Subcutaneous abdominal adipose tissue (tissue), 5 donors: ENCODE measurements around the gene RETREG3.
"Not testable (repeated sequence)": the region's sequence is repeated elsewhere in the genome, so short reads cannot be mapped to it uniquely, and the experiment has no call there.

Experiments
- H3K27ac ChIP-seq: one replicate; pipeline ENCODE4 v1.7.0; 2013; ENCODE audit warnings: low read depth, mild to moderate bottlenecking, inconsistent platforms, low read length, moderate library complexity
- H3K27me3 ChIP-seq, 5 donors: one replicate each; pipeline ENCODE4 v1.7.0; 2013; ENCODE audit warnings: low read length in 5 of 5, inconsistent platforms in 1 of 5; ENCODE audit not compliant: control insufficient read depth in 5 of 5, insufficient read depth in 4 of 5
- H3K36me3 ChIP-seq, 5 donors: one replicate each; pipeline ENCODE4 v1.7.0; 2013; ENCODE audit warnings: low read length in 5 of 5; ENCODE audit not compliant: control insufficient read depth in 5 of 5, insufficient read depth in 5 of 5
- H3K4me1 ChIP-seq, 5 donors: one replicate each; pipeline ENCODE4 v1.7.0; 2013; ENCODE audit warnings: low read length in 5 of 5, mild to moderate bottlenecking in 3 of 5, moderate library complexity in 1 of 5; ENCODE audit not compliant: control insufficient read depth in 5 of 5, insufficient read depth in 5 of 5
- H3K4me3 ChIP-seq, 5 donors: one replicate each; pipeline ENCODE4 v1.7.0; 2013; ENCODE audit warnings: low read length in 5 of 5, low read depth in 1 of 5
- H3K9ac ChIP-seq, 5 donors: one replicate each; pipeline ENCODE4 v1.7.0; 2013; ENCODE audit warnings: low read length in 5 of 5, mild to moderate bottlenecking in 4 of 5, moderate library complexity in 3 of 5
- H3K9me3 ChIP-seq, 5 donors: one replicate each; pipeline ENCODE4 v1.7.0; 2013; ENCODE audit warnings: low read length in 5 of 5; ENCODE audit not compliant: control insufficient read depth in 5 of 5
- donor health status: healthy.
- donor health status: healthy.
- donor health status: healthy.
- donor health status: healthy.
- donor health status: healthy.

Gene RETREG3

DNA sequence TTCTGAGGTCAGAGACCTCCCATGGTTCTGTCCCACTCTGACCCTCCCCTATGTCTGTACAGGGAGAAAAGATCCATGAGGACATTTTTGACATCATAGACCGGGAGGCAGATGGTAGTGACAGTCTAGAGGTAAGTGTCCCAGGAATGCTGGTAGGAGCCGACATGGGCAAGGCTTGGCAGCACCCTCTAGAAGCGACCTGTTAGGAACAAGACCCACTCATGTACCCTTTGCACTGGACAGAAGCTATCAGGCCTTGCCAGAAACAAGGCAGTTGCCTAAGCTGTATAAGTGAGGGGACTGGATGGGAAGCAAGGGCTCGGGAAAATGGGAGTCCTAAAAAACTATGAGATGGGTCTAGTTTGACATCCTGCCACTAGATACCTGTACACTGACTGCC lies 2.8 kb upstream of the RETREG3 start:
- Histone ChIP-seq H3K36me3 (peaks cover 0 to 46% (median 36%) of the 10 kb centered on the region in 5 donors), H3K4me3 (no peak overlapping the region), H3K27ac (no peak overlapping the region), H3K9me3 (no peaks in the 10 kb centered on the region), H3K27me3 (no peaks in the 10 kb centered on the region), H3K4me1 (peaks cover 0 to 29% (median 26%) of the 10 kb centered on the region in 5 donors), H3K9ac (no peak overlapping the region)

DNA sequence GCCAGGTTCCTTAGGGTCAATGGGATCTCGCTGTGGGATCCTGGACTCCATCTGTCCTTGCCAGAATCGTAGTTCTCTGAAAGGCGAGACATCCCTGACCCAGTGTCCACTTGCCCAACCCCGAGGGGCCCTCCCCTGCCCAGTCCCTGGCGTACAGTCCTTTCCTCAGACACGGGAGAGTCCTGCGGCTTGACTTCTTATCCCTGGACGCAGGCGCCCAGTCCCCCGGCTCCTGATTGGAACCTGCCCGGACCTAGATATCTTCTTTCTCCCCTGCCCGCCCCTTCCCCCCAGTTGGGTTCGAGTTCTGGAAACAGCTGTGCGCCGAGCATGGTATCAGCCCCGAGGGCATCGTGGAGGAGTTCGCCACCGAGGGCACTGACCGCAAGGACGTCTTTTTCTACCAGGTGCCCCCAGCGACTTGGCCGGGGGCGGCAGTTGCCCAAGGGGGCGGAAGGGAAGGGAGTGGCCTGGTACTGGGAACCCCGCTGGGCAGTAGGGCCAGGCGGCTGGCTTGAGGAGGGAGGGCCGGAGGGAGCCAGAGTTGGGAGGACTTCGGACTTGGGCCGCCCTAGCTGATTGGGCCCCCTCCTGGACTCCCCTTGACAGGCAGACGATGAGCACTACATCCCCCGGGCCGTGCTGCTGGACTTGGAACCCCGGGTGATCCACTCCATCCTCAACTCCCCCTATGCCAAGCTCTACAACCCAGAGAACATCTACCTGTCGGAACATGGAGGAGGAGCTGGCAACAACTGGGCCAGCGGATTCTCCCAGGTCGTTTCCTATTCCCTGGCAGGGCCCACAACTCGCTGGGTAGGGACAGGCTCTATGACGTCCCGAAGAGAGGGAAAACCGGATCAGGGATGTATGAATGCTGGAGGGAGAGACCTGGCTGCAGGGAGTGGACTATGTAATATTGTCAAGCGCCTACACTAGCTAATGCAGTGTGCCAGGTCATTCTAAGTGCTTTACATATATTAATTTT lies 934 bp upstream of the RETREG3 start:
- peaks cover 0 to 44% (median 35%) of the 10 kb centered on the region in 5 donors for H3K4me1 ChIP-seq
- H3K4me3 ChIP-seq: peak overlapping the region; percentile 85 to 99 (median 94)
- peak overlapping the region; percentile 80 for H3K27ac ChIP-seq
- H3K36me3 ChIP-seq: peaks cover 0 to 35% (median 31%) of the 10 kb centered on the region in 5 donors
- not testable (repeated sequence) for H3K9me3 ChIP-seq, H3K27me3 ChIP-seq
- H3K9ac ChIP-seq: peak overlapping the region; percentile 52 to 91 (median 76)

DNA sequence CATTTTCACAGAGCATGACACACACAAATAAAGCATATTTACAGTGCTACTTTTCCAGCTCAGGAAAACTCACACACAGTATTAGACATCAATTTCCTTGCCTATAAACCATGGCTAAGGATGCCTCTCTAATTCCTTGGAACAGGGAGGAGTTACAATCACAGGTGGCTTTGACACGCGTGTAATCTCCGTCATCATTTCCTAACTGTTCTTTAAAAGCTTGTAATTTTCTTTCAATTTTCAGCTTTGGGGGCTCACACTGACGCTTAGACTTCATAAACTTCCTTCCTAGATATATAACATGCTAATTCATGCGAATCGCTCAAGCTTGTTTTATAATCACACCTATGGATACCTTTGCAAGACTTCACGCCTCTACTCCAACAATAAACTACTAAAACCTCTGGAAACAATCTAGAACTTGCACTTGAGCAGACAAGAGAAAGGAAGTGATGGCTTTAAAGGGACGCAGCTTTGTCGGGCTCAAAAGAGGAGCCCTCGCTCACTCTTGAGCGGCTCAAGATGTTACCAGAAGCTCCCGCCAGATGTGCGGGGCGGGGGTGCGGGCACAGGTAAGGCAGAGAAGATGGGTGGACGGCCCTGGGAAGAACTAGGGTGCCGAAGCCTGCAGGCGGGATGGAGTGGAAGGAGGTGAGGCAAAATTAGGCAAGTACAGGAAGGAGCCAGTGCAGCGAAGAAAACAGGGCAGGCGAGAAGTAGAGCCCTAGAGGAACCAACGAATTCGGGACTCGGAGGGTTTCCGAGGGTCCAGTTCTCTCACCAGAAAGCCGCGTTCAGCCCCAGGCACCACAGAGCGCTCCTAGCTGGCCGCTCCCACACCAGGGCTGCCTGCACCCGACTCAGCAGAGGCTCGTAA lies 631 bp downstream of the RETREG3 start:
- peaks cover 0 to 44% (median 35%) of the 10 kb centered on the region in 5 donors for H3K4me1 ChIP-seq

DNA sequence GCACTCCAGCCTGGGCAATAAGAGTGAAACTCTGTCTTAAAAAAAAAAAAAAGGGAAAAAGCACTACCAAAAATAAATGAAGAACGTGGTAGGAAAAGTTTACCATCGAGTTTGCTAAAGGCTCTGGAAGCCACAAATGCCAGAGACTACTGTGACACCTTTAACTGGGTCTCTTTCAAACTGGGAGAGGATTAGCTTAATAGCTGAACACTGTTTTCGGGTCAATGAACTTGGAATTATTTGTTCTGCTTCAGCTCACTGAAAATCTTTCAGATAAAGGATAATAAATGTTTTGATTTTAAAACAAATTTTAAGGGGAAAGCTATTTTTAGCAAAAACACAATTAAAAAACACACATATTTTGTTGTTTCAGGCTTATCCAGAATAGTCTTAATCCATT lies 1.4 kb downstream of the RETREG3 start:
- Histone ChIP-seq H3K9ac (peak overlapping the region; percentile 87 to 98 (median 92)), H3K36me3 (peaks cover 0 to 15% (median 12%) of the 10 kb centered on the region in 5 donors), H3K4me1 (peaks cover 0 to 44% (median 35%) of the 10 kb centered on the region in 5 donors), H3K4me3 (peak overlapping the region; percentile 86 to 99 (median 97)), H3K27me3 (no peaks in the 10 kb centered on the region), H3K9me3 (no peaks in the 10 kb centered on the region), H3K27ac (no peak overlapping the region)

More for the DNA sequence above, 631 bp downstream of the RETREG3 start:
- Histone ChIP-seq H3K4me3 (peak overlapping the region; percentile 86 to 99 (median 97)), H3K27me3 (no peaks in the 10 kb centered on the region), H3K27ac (peak overlapping the region; percentile 86), H3K9me3 (no peaks in the 10 kb centered on the region), H3K9ac (peak overlapping the region; percentile 87 to 98 (median 92)), H3K36me3 (peaks cover 0 to 20% (median 17%) of the 10 kb centered on the region in 5 donors)

DNA sequence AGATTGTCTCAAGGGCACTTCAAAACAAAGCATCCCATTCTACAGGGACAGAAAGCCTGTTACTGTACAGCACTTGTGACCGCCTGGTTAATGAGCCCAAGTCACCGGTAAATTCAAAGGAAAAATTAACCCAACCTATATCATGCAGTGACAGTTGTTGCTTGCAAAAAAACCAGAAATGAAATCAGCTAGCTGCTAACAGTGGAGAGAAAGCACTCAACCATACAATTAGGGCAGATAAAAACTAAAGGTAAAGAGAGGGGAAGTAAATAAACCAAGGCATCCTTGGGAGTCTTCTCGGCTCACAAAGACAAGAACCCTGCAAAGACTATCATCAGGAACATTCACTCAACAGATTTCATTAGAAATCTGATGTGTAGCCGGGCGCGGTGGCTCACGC lies 5.9 kb downstream of the RETREG3 start:
- H3K9ac ChIP-seq: no peak overlapping the region
- no peaks in the 10 kb centered on the region for H3K9me3 ChIP-seq
- H3K36me3 ChIP-seq: peaks cover 0 to 6% (median 2%) of the 10 kb centered on the region in 5 donors
- H3K27ac ChIP-seq: no peak overlapping the region
- peaks cover 0 to 39% (median 31%) of the 10 kb centered on the region in 5 donors for H3K4me1 ChIP-seq
- no peak overlapping the region for H3K4me3 ChIP-seq
- H3K27me3 ChIP-seq: no peaks in the 10 kb centered on the region

DNA sequence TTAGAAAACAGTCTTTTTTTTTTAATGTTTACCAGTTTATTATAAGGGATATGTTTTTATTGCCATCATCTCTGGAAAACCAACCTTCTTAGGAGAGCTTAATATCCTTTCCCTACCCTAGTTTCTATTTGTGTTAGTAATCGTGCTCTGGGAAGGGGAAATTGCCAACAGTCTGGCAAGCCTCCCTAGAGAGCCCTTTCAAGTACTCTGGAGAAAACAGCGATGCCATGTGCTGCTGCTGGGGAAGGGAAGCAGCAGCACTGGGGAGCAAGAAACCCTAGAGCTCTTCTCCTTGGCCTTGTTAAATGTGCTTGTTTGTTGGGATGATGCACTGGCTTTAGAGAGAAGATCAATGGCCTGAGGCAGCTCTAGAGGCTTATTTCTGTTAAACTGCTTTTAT lies 10.3 kb downstream of the RETREG3 start:
- Histone ChIP-seq H3K27me3 (no peaks in the 10 kb centered on the region), H3K4me3 (no peak overlapping the region), H3K27ac (no peak overlapping the region), H3K9ac (peak overlapping the region in 2 of 5 donors; percentile 9 to 46), H3K36me3 (peaks cover 0 to 11% (median 3%) of the 10 kb centered on the region in 5 donors), H3K4me1 (peaks cover 0 to 13% (median 10%) of the 10 kb centered on the region in 5 donors), H3K9me3 (no peaks in the 10 kb centered on the region)

DNA sequence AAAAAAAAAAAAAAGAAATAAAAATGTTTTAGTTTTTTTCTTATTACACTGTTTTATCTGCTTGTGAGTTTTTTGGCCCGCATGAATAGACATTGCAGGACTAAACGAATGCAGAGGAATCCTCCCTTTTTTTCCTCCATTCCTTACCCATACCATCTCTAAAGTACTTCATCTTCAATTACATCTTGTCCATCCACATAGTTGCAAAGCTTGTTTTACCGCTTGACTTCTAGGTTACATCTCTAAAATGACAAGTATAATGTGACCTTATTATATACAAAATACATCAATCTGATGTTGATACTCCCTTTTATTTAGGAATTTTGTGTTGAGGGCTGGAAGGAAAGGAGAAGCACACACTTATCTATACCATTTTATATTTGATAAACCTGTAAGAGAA lies 12.8 kb downstream of the RETREG3 start:
- Histone ChIP-seq H3K36me3 (peaks cover 3 to 16% (median 5%) of the 10 kb centered on the region in 5 donors), H3K9me3 (no peaks in the 10 kb centered on the region), H3K4me3 (no peak overlapping the region), H3K27me3 (no peaks in the 10 kb centered on the region), H3K4me1 (peaks cover 0 to 13% (median 10%) of the 10 kb centered on the region in 5 donors), H3K27ac (no peak overlapping the region), H3K9ac (no peak overlapping the region)

DNA sequence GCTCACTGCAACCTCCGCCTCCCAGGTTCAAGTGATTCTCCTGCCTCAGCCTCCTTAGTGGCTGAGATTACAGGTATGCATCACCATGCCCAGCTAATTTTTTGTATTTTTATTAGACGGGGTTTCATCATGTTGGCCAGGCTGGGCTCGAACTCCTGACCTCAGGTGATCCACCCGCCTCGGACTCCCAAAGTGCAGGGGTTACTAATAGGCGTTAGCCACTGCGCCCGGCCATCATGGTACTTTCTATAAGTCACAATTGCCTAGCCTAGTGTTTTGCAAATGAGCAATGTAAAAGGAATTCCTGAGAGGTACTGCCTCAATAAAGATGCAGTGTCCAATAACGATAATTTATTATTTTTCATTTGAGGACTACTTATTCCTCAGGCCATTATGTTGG lies 17.8 kb downstream of the RETREG3 start:
- Histone ChIP-seq H3K4me3 (no peak overlapping the region), H3K9me3 (no peaks in the 10 kb centered on the region), H3K9ac (no peak overlapping the region), H3K27me3 (no peaks in the 10 kb centered on the region), H3K36me3 (peaks cover 16 to 59% (median 41%) of the 10 kb centered on the region in 5 donors), H3K4me1 (peaks cover 0 to 10% (median 5%) of the 10 kb centered on the region in 5 donors), H3K27ac (no peak overlapping the region)

DNA sequence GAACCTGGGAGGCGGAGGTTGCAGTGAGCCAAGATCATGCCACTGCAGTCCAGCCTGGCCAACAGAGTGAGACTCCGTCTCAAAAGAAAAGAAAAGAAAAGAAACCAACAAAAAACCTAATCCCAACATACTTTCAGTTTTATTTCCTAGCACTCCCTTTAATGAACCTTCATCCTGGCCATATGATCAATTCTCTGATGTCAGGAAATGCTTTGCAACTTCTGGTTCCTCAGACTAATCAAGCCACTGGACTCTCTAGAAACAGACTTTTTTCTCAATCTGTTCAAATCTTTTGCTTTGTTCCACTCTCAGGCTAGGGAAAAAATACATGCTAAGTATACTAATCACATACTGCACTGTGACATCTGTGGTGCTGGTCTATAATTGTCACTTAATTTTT lies 18.3 kb downstream of the RETREG3 start:
- no peak overlapping the region for H3K27ac ChIP-seq
- no peak overlapping the region for H3K4me3 ChIP-seq
- peaks cover 16 to 63% (median 44%) of the 10 kb centered on the region in 5 donors for H3K36me3 ChIP-seq
- H3K4me1 ChIP-seq: peaks cover 0 to 15% (median 10%) of the 10 kb centered on the region in 5 donors
- H3K27me3 ChIP-seq: no peaks in the 10 kb centered on the region
- H3K9ac ChIP-seq: no peak overlapping the region
- H3K9me3 ChIP-seq: no peaks in the 10 kb centered on the region
